ENCODE data around the gene TAMM41.
"Not testable (repeated sequence)": the region's sequence is repeated elsewhere in the genome, so short reads cannot be mapped to it uniquely, and the experiment has no call there.

Gene TAMM41

GRCh38 chr3:11759996-11760395 lies 86.7 kb downstream of the TAMM41 start:
- TF ChIP-seq, protein P1, sequence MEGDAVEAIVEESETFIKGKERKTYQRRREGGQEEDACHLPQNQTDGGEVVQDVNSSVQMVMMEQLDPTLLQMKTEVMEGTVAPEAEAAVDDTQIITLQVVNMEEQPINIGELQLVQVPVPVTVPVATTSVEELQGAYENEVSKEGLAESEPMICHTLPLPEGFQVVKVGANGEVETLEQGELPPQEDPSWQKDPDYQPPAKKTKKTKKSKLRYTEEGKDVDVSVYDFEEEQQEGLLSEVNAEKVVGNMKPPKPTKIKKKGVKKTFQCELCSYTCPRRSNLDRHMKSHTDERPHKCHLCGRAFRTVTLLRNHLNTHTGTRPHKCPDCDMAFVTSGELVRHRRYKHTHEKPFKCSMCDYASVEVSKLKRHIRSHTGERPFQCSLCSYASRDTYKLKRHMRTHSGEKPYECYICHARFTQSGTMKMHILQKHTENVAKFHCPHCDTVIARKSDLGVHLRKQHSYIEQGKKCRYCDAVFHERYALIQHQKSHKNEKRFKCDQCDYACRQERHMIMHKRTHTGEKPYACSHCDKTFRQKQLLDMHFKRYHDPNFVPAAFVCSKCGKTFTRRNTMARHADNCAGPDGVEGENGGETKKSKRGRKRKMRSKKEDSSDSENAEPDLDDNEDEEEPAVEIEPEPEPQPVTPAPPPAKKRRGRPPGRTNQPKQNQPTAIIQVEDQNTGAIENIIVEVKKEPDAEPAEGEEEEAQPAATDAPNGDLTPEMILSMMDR (IDR thresholded peaks at IDR 0.05; ENCODE audit: borderline replicate concordance, insufficient read depth, low read depth, low read length) = no peak
- H3K4me3 ChIP-seq (ENCODE audit: low read depth, low read length) = no peak overlapping the region

DNA sequence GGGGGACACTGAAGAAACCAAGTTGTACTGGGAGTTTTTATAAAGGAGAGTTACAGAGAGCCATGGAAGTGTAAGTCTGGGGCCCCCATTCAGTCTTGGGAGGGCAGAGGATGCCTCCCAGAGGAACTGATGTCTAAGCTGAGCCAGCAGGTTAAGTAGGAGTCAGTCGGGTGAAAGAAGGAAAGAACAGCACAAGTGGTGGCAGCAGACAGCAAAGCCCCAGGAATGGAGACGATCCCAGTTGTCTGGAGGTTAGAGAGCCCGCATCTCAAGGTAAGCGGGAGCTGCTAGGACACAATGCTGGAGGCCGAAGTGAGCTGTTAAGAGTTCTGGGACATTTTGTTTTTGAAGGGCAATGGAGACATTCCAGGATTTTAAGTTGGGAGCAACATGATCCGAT lies 88.8 kb downstream of the TAMM41 start:
- TF ChIP-seq, protein P1 (IDR thresholded peaks at IDR 0.05; ENCODE audit: borderline replicate concordance, insufficient read depth, low read depth, low read length) = no peak
- no peak overlapping the region for H3K4me3 ChIP-seq (ENCODE audit: low read depth, low read length)

- TF ChIP-seq, protein P1 (IDR thresholded peaks at IDR 0.05; ENCODE audit: borderline replicate concordance, insufficient read depth, low read depth, low read length) = no peak
- H3K4me3 ChIP-seq (ENCODE audit: low read depth, low read length) = no peak overlapping the region
These were observed 89.2 kb downstream of the TAMM41 start for GRCh38 chr3:11757441-11757875.

- no peak overlapping the region for H3K4me3 ChIP-seq (ENCODE audit: low read depth, low read length)
- TF ChIP-seq, protein P1 (IDR thresholded peaks at IDR 0.05; ENCODE audit: borderline replicate concordance, insufficient read depth, low read depth, low read length) = no peak
These were observed 91.4 kb downstream of the TAMM41 start for GRCh38 chr3:11755276-11755675.

- not testable (repeated sequence) for H3K4me3 ChIP-seq (ENCODE audit: low read depth, low read length)
These were observed 94.4 kb downstream of the TAMM41 start for GRCh38 chr3:11752254-11752653.

- H3K4me3 ChIP-seq (ENCODE audit: low read depth, low read length) = not testable (repeated sequence)
These were observed 98.4 kb downstream of the TAMM41 start for GRCh38 chr3:11748306-11748705.

All from GM12875 (cell line).